ENCODE data around the gene ARFGEF3. TPM values are rescaled to one million over a fixed set of nuclear protein-coding genes. Genes with fewer than 3 reads are reported as not detected.

The ARFGEF3 gene
- total RNA-seq, 1 donor from 2014 or later = 1.8 TPM

DNA sequence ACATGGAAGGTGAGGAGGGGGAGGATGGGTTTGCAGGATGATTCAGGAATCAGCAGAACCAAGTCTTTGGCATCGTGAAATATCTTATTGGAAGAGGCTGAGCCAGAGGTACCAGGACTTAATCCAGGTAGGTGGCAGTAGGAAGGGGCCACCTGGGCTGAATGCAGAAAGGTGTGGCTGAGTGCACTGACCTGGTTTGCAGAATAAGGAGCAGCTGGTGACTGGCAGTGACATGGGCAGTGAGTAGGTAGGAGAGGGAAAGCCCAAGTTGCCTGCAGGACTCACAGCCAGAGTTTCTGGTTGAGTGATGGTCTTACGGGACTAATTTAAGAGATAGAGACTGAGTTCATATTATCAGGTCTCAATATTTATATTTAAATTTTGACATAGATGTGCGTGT, 57.7 kb downstream of the ARFGEF3 start:
- H3K4me3 ChIP-seq = no peak overlapping the region
- no peaks in the 10 kb centered on the region for H3K36me3 ChIP-seq
- no peak for DNase-seq (ENCODE audit: low spot score in 2 of 2)
- no peaks in the 10 kb centered on the region for H3K27me3 ChIP-seq
- TF ChIP-seq CTCF (IDR thresholded peaks at IDR 0.05) = no peak
- no peaks in the 10 kb centered on the region for H3K9me3 ChIP-seq
- no peaks in the 10 kb centered on the region for H3K4me1 ChIP-seq
- no peak overlapping the region for H3K27ac ChIP-seq
- intact Hi-C loops (cut with DNase I) = no loop called here

DNA sequence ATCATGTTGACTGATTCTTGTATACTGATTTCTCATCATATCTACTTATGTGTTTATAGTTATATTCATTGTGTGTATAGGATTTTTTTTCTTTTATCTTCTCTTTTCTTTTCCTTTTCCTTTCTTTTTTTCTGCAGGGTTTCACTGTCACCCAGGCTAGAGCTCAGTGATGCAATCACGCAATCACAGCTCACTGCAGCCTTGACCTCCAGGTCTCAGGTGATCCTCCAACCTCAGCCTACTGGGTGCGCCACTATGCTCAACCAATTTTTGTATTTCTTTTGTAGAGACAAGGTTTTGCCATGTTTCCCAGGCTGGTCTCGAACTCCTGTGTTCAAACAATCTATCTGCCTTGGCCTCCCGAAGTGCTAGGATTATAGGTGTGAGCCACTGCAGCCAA, 58.2 kb downstream of the ARFGEF3 start:
- no peak for TF ChIP-seq CTCF (IDR thresholded peaks at IDR 0.05)
- Histone ChIP-seq H3K27me3 (no peaks in the 10 kb centered on the region), H3K4me3 (no peak overlapping the region), H3K9me3 (no peaks in the 10 kb centered on the region), H3K27ac (no peak overlapping the region), H3K36me3 (no peaks in the 10 kb centered on the region), H3K4me1 (no peaks in the 10 kb centered on the region)
- intact Hi-C loops (cut with DNase I) = no loop called here
- DNase-seq (ENCODE audit: low spot score in 2 of 2) = no peak

DNA sequence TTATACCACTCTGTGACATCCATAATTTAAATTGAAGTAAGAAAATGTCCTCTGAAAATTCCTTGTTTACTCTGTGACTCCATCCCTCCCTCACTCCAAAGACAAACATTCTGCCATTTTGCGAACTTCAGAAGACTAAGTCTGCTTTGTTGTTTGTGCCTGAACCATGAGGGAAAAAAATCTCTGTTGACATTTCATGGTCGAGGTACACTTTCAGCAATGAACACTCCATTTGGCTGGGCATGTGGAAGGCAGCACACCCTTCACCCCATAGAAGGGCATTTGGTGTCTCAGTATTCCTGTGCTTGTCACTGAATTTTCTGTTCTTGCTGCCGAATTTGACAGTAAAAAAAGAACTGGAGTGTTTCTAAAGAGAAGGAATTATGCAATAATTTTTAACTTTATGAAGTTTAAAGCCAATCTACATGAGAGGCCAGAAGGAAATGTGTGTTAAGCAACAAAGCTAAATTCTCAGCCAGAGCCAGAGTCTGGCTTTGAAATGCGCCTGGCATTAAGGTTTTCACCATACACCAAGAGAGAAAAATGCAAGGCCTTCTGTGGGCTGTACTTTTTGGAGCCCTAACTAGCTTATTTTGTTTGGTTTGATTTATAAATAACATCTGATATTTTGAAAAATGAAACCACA, 61.3 kb downstream of the ARFGEF3 start:
- H3K27me3 ChIP-seq = no peaks in the 10 kb centered on the region
- no peak overlapping the region for H3K27ac ChIP-seq
- no peak overlapping the region for H3K4me3 ChIP-seq
- no peak for TF ChIP-seq CTCF (IDR thresholded peaks at IDR 0.05)
- no peaks in the 10 kb centered on the region for H3K4me1 ChIP-seq
- H3K36me3 ChIP-seq = no peaks in the 10 kb centered on the region
- no peak for DNase-seq (ENCODE audit: low spot score in 2 of 2)
- intact Hi-C loops (cut with DNase I) = no loop called here
- no peaks in the 10 kb centered on the region for H3K9me3 ChIP-seq

DNA sequence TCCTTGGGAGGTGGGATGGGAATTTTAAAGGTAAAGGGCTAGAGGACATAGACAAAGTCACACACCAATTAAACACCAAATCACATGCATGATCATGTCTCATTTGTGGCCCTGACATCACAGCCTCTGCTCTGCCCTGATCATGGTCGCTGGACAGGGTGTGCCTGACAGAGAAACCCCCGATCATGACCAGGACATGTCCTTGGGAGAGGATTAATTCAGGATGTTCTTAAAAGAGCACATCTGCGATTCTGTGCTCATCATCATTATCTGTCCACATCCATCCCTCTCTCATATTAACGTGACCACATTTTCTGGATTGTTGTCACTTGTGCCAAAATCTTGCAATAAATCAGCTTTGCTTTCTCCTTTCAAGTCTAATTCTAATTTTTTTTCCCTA, 64.2 kb downstream of the ARFGEF3 start:
- no peak for TF ChIP-seq CTCF (IDR thresholded peaks at IDR 0.05)
- Histone ChIP-seq H3K4me1 (no peaks in the 10 kb centered on the region), H3K27ac (no peak overlapping the region), H3K9me3 (no peaks in the 10 kb centered on the region), H3K4me3 (no peak overlapping the region), H3K36me3 (no peaks in the 10 kb centered on the region), H3K27me3 (no peaks in the 10 kb centered on the region)
- no peak for DNase-seq (ENCODE audit: low spot score in 2 of 2)
- intact Hi-C loops (cut with DNase I) = no loop called here

- intact Hi-C loops (cut with DNase I) = no loop called here
- TF ChIP-seq CTCF (IDR thresholded peaks at IDR 0.05) = no peak
- no peak for DNase-seq (ENCODE audit: low spot score in 2 of 2)
- H3K4me3 ChIP-seq = no peak overlapping the region
- H3K27ac ChIP-seq = no peak overlapping the region
- no peaks in the 10 kb centered on the region for H3K9me3 ChIP-seq
- H3K4me1 ChIP-seq = no peaks in the 10 kb centered on the region
- H3K36me3 ChIP-seq = no peaks in the 10 kb centered on the region
- no peaks in the 10 kb centered on the region for H3K27me3 ChIP-seq
Observed at GRCh38 chr6:138226700-138227315, 65.1 kb downstream of the ARFGEF3 start.

Data from ascending aorta (tissue), 2 donors.